Mucosa of descending colon (tissue), 3 donors: ENCODE measurements around the gene MPRIP. TPM values are rescaled to one million over a fixed set of nuclear protein-coding genes. Genes with fewer than 3 reads are reported as not detected.

Experiments
- ATAC-seq: fragments of 200-7000 bp; cut with Tn5 transposase; one replicate; pipeline ENCODE4 v1.9.1; 2020; ENCODE audit warnings: mild to moderate bottlenecking, moderate library complexity
- DNase-seq, 3 donors: peaks; one replicate each; pipeline ENCODE4 v3.0.0-alpha.2; 2020
- H3K36me3 ChIP-seq: fragments of 200-600 bp; one replicate; pipeline ENCODE4 v1.8.0; 2021; ENCODE audit warnings: low read depth, mild to moderate bottlenecking
- H3K4me1 ChIP-seq: fragments of 200-600 bp; one replicate; pipeline ENCODE4 v1.8.0; 2021; ENCODE audit warnings: low read depth, mild to moderate bottlenecking
- H3K4me3 ChIP-seq: fragments of 200-600 bp; one replicate; pipeline ENCODE4 v1.8.0; 2021; ENCODE audit warnings: mild to moderate bottlenecking
- H3K9me3 ChIP-seq: fragments of 200-600 bp; one replicate; pipeline ENCODE4 v1.8.0; 2021; ENCODE audit warnings: mild to moderate bottlenecking
- CTCF ChIP-seq: fragments of 200-600 bp; IDR thresholded peaks from one replicate; pipeline ENCODE4 v1.8.0; 2022; ENCODE audit warnings: antibody characterized with exemption, mild to moderate bottlenecking
- intact Hi-C, 2 donors: fragments of 100-400 bp; cut with DNase I in 1 of 2; cut with micrococcal nuclease in 1 of 2; formaldehyde crosslinking; loops; one replicate each; pipeline versions ENCODE4 v1.11.0 to v1.11.1; 2022; cut with DNase I, micrococcal nuclease
- total RNA-seq, 3 donors: library from RNA; stranded (reverse); fragmentation: NEBNext Ultra II Directional in 2 of 3; extraction: Animal tissue kit (Norgen Biotek cat#: 25700) in 2 of 3; gene quantifications; one replicate each; pipeline versions ENCODE4 v1.2.1 to v1.2.4, GENCODE V29; 2021 to 2023
- donor health status: DM: no; HTN: no; CAD: no; lungs with moderate emphysema.
- donor health status: DM: no; HTN: no; CAD: no.
- donor health status: DM: no; HTN: yes; CAD: no.

Gene MPRIP
- total RNA-seq, 3 donors from 2014 or later: 150 to 249 (median 231) TPM

GRCh38 chr17:17213775-17214174 is 171.5 kb downstream of the MPRIP start:
- intact Hi-C loops: no loop called here
- no peak for TF ChIP-seq CTCF
- H3K4me1 ChIP-seq: no peaks in the 10 kb centered on the region
- ATAC-seq (no peak), DNase-seq (no peak)
- H3K36me3 ChIP-seq: peaks cover 15% of the 10 kb centered on the region
- H3K9me3 ChIP-seq: no peaks in the 10 kb centered on the region
- H3K4me3 ChIP-seq: no peak overlapping the region

GRCh38 chr17:17214646-17215436 is 172.6 kb downstream of the MPRIP start:
- no peaks in the 10 kb centered on the region for H3K4me1 ChIP-seq
- intact Hi-C loops: no loop called here
- peaks cover 19% of the 10 kb centered on the region for H3K36me3 ChIP-seq
- no peak for TF ChIP-seq CTCF
- no peak for ATAC-seq
- no peak overlapping the region for H3K4me3 ChIP-seq
- no peaks in the 10 kb centered on the region for H3K9me3 ChIP-seq
- DNase-seq: no peak

- H3K4me3 ChIP-seq: no peak overlapping the region
- peaks cover 21% of the 10 kb centered on the region for H3K36me3 ChIP-seq
- intact Hi-C loops: no loop called here
- ATAC-seq (no peak), DNase-seq (no peak)
- H3K9me3 ChIP-seq: no peaks in the 10 kb centered on the region
- H3K4me1 ChIP-seq: no peaks in the 10 kb centered on the region
- no peak for TF ChIP-seq CTCF
Observed at GRCh38 chr17:17215575-17215974, 173.3 kb downstream of the MPRIP start.

GRCh38 chr17:17216236-17216635 is 174.0 kb downstream of the MPRIP start:
- no peak overlapping the region for H3K4me3 ChIP-seq
- H3K4me1 ChIP-seq: no peaks in the 10 kb centered on the region
- no peaks in the 10 kb centered on the region for H3K9me3 ChIP-seq
- intact Hi-C loops: no loop called here
- peaks cover 28% of the 10 kb centered on the region for H3K36me3 ChIP-seq
- TF ChIP-seq CTCF: no peak
- no peak for ATAC-seq
- DNase-seq: no peak

GRCh38 chr17:17216776-17217175 is 174.5 kb downstream of the MPRIP start:
- no peaks in the 10 kb centered on the region for H3K9me3 ChIP-seq
- TF ChIP-seq CTCF: no peak
- intact Hi-C loops: no loop called here
- H3K36me3 ChIP-seq: peaks cover 30% of the 10 kb centered on the region
- no peak for DNase-seq
- no peaks in the 10 kb centered on the region for H3K4me1 ChIP-seq
- no peak overlapping the region for H3K4me3 ChIP-seq
- no peak for ATAC-seq
